Nephron progenitor cell (in vitro differentiated cells): ENCODE results near the gene CACNA1G.

Experiments
- DNase-seq: peaks from one replicate; pipeline ENCODE4 v3.0.0; 2021
- H3K27ac Mint-ChIP-seq: 2 replicates; pipeline ENCODE4 v1.8.0; 2021; ENCODE audit warnings: mild to moderate bottlenecking, moderate library complexity, mixed read lengths
- H3K27me3 Mint-ChIP-seq: 2 replicates; pipeline ENCODE4 v1.8.0; 2021; ENCODE audit warnings: mild to moderate bottlenecking, low read depth, mixed read lengths; ENCODE audit not compliant: poor library complexity
- H3K36me3 Mint-ChIP-seq: 2 replicates; pipeline ENCODE4 v1.8.0; 2021; ENCODE audit warnings: low read depth, mixed read lengths
- H3K4me1 Mint-ChIP-seq: 2 replicates; pipeline ENCODE4 v1.8.0; 2021; ENCODE audit warnings: mixed read lengths
- H3K4me3 Mint-ChIP-seq: 2 replicates; pipeline ENCODE4 v1.8.0; 2021; ENCODE audit warnings: mild to moderate bottlenecking, moderate library complexity, mixed read lengths
- H3K9me3 Mint-ChIP-seq: 2 replicates; pipeline ENCODE4 v1.8.0; 2021; ENCODE audit warnings: mild to moderate bottlenecking, moderate library complexity, mixed read lengths
- TF ChIP-seq, protein P1 (sequence below): fragments of 200-600 bp; sonication (generic); IDR thresholded peaks from 2 replicates; pipeline ENCODE4 v1.5.0; 2021; ENCODE audit warnings: antibody characterized with exemption

The CACNA1G gene

GRCh38 chr17:50661795-50662391, 101.4 kb downstream of the CACNA1G start:
- DNase-seq = no peak
- TF ChIP-seq, protein P1, sequence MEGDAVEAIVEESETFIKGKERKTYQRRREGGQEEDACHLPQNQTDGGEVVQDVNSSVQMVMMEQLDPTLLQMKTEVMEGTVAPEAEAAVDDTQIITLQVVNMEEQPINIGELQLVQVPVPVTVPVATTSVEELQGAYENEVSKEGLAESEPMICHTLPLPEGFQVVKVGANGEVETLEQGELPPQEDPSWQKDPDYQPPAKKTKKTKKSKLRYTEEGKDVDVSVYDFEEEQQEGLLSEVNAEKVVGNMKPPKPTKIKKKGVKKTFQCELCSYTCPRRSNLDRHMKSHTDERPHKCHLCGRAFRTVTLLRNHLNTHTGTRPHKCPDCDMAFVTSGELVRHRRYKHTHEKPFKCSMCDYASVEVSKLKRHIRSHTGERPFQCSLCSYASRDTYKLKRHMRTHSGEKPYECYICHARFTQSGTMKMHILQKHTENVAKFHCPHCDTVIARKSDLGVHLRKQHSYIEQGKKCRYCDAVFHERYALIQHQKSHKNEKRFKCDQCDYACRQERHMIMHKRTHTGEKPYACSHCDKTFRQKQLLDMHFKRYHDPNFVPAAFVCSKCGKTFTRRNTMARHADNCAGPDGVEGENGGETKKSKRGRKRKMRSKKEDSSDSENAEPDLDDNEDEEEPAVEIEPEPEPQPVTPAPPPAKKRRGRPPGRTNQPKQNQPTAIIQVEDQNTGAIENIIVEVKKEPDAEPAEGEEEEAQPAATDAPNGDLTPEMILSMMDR = no peak
- Mint-ChIP-seq H3K27ac (peak overlapping the region; percentile 58), H3K4me3 (no peak overlapping the region), H3K9me3 (no peaks in the 10 kb centered on the region), H3K4me1 (peaks cover 45% of the 10 kb centered on the region), H3K27me3 (peaks cover 12% of the 10 kb centered on the region), H3K36me3 (no peaks in the 10 kb centered on the region)

DNA sequence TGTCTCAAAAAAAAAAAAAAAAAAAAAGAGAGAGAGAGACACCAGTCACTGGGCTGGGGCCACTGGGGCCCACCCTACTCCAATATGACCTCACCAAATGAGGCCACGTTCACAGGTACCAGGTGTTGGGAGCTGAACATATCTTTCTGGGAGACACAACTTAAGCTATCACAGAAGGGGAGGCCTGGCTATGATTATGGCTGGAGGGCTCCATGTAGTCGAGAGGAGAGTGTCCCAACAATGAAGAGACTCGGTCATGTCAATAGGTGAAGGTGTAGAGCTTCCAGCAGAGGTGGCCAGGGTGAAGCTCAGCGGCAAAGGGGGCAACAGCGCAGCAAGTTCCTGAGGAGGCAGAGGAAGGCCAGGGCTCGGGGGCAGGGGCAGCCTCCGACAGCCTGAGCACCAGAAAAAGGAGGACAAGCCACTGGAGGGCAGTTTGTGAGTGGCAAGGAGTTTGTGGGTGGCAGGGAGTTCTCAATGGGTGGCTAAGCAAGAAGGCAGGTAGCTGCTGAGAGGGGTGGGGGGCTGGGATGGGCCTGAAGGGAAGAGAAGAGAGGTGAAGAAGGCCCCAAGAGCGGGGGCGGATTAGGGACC, 102.2 kb downstream of the CACNA1G start:
- DNase-seq = no peak
- Mint-ChIP-seq H3K9me3 (no peaks in the 10 kb centered on the region), H3K4me3 (no peak overlapping the region), H3K27ac (no peak overlapping the region), H3K36me3 (no peaks in the 10 kb centered on the region), H3K27me3 (peaks cover 12% of the 10 kb centered on the region), H3K4me1 (peaks cover 51% of the 10 kb centered on the region)
- TF ChIP-seq, protein P1 = no peak

GRCh38 chr17:50663812-50664374, 103.4 kb downstream of the CACNA1G start:
- Mint-ChIP-seq H3K27ac (no peak overlapping the region), H3K9me3 (no peaks in the 10 kb centered on the region), H3K36me3 (no peaks in the 10 kb centered on the region), H3K4me3 (no peak overlapping the region), H3K4me1 (peaks cover 51% of the 10 kb centered on the region), H3K27me3 (peaks cover 12% of the 10 kb centered on the region)
- TF ChIP-seq, protein P1 = no peak
- DNase-seq = no peak

DNA sequence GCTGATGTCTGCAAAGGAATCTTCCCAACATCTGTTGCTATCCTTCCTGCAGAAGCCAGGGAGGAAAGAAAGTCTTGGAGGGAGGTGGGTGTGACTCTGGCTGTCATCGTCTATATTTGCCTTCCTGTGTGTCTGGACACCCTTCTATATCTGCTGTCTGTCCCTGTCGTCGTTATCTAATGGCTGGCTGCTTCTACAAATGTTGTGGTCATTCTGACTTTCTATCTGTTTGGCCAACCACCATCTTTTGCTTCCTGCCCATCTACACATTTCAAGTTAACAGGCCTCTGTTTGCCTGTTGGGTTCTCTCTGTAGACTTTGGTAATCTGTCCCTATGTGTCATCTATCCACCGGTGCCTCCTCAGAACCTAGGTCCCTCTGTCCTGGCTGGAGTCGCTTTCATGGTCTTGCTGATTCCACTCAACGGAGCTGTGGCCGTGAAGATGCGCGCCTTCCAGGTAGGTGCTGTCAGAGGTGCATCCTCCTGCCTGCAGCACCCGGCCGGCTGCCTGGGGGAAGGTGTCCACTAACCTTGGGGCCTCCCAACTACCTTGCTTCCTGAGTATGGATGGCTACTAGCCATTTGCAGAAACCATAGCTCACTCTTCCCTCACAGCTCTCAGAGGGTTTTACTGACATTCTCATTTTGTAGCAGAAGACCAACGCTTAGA, 104.4 kb downstream of the CACNA1G start:
- Mint-ChIP-seq H3K4me3 (no peak overlapping the region), H3K9me3 (no peaks in the 10 kb centered on the region), H3K36me3 (no peaks in the 10 kb centered on the region), H3K4me1 (peaks cover 48% of the 10 kb centered on the region), H3K27ac (no peak overlapping the region), H3K27me3 (peaks cover 15% of the 10 kb centered on the region)
- TF ChIP-seq, protein P1 = no peak
- no peak for DNase-seq

GRCh38 chr17:50665838-50666237, 105.3 kb downstream of the CACNA1G start:
- Mint-ChIP-seq H3K27ac (no peak overlapping the region), H3K9me3 (no peaks in the 10 kb centered on the region), H3K27me3 (peaks cover 15% of the 10 kb centered on the region), H3K4me3 (no peak overlapping the region), H3K4me1 (peaks cover 40% of the 10 kb centered on the region), H3K36me3 (no peaks in the 10 kb centered on the region)
- TF ChIP-seq, protein P1 = no peak
- DNase-seq = no peak
